T-helper 22 cell (primary cell): ENCODE results near the gene SLC6A18.
A peak's percentile ranks its signal among the peaks of the same experiment; 100 is the strongest.

Experiments used
- DNase-seq: peaks from one replicate; pipeline ENCODE4 v3.0.0-alpha.2; 2020; ENCODE audit warnings: low read depth

SLC6A18 gene

GRCh38 chr5:1293416-1294205 is 68.4 kb downstream of the SLC6A18 start:
- DNase-seq, result no peak

DNA sequence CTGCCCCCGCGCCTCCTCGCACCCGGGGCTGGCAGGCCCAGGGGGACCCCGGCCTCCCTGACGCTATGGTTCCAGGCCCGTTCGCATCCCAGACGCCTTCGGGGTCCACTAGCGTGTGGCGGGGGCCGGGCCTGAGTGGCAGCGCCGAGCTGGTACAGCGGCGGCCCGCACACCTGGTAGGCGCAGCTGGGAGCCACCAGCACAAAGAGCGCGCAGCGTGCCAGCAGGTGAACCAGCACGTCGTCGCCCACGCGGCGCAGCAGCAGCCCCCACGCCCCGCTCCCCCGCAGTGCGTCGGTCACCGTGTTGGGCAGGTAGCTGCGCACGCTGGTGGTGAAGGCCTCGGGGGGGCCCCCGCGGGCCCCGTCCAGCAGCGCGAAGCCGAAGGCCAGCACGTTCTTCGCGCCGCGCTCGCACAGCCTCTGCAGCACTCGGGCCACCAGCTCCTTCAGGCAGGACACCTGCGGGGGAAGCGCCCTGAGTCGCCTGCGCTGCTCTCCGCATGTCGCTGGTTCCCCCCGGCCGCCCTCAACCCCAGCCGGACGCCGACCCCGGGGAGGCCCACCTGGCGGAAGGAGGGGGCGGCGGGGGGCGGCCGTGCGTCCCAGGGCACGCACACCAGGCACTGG is 69.1 kb downstream of the SLC6A18 start:
- DNase-seq, result no peak

- DNase-seq, result peak; percentile 55
Observed at GRCh38 chr5:1294835-1295649, 69.9 kb downstream of the SLC6A18 start, which contains the start of gene TERT. Gene TERT, minus strand, starts transcription at chr5:1295068. Its CDS starts 79 bp downstream, at chr5:1294989.

DNA sequence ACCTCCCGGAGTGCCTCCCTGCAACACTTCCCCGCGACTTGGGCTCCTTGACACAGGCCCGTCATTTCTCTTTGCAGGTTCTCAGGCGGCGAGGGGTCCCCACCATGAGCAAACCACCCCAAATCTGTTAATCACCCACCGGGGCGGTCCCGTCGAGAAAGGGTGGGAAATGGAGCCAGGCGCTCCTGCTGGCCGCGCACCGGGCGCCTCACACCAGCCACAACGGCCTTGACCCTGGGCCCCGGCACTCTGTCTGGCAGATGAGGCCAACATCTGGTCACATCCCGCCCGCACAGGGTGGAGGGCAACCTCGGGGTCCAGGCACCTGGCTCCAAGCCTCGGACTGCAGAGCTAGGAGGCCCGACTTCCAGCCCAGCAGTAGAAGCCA is 70.5 kb downstream of the SLC6A18 start:
- no peak for DNase-seq
